ENCODE measurements around the gene CD101. TPM values are rescaled to one million over a fixed set of nuclear protein-coding genes. Genes with fewer than 3 reads are reported as not detected.

The CD101 gene
- total and polyA plus RNA-seq, 2 of the 8 experiments (the other 6 are each of a cell fraction or from before 2014, with no cell fraction given): 1.1 to 1.2 TPM

GRCh38 chr1:116968724-116969123, 32.8 kb upstream of the CD101 start (continued):
- no peak for TF ChIP-seq HDAC2 (IDR thresholded peaks at IDR 0.05; ENCODE audit: borderline replicate concordance in 1 of 2, low read depth in 2 of 2, low read length in 2 of 2)
- TF ChIP-seq POLR2A (IDR thresholded peaks at IDR 0.05; ENCODE audit: control extremely low read depth in 1 of 2, low read depth in 2 of 2, low read length in 2 of 2): no peak
